IPS-NIHi7 (cell line): Measurements from ENCODE around the gene MCL1.

Experiments
- DNase-seq: peaks from one replicate; pipeline ENCODE4 v3.0.0; 2012; ENCODE audit warnings: mixed read lengths; ENCODE audit errors: extremely low spot score

The MCL1 gene

DNA sequence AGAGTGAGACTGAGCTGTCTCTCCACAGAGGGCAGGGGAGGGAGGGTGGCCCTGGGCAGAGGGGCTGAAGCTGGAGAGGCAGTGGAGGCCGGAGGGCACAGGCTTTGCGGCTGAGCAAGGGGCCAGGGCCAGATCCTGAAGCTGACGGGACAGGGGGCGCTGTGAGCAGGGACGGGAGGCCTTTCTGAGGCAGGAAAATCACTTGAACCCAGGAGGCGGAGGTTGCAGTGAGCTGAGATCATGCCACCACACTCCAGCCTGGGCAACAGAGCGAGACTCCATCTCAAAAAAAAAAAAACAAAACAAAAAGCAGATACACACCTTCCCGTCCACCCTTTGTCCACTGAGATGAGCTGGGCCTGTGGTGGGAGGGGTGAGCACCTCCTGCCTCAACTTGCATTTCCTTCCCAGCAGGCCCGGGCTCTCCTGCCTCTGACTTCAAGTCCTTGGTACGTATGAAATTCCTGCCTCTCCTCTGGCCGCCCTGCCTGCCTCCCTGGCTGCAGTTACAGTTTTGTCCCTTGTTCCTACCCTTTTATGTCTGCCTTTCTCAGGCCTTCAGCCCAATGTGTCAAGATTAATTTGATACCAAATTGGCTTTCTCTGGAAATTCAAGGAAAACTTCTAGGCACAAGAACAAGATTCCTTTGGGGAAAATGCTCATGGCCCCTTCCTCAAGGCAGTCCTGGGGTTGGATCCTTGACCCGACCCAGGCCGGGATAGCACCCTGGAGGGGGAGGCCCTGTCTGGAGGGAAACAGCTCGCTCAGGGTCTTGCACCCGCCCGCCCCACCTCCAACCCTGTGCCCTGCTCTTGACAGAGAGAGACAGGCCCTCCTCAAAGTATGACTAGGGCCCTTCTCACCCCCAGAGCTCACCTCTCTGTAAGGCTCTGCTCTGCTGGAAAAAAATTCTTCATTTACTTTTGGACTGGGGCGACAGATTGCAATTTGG lies 41.4 kb downstream of the MCL1 start:
- peak; percentile 65 for DNase-seq

- DNase-seq = no peak
Measured at GRCh38 chr1:150536836-150537731, 42.3 kb downstream of the MCL1 start.

DNA sequence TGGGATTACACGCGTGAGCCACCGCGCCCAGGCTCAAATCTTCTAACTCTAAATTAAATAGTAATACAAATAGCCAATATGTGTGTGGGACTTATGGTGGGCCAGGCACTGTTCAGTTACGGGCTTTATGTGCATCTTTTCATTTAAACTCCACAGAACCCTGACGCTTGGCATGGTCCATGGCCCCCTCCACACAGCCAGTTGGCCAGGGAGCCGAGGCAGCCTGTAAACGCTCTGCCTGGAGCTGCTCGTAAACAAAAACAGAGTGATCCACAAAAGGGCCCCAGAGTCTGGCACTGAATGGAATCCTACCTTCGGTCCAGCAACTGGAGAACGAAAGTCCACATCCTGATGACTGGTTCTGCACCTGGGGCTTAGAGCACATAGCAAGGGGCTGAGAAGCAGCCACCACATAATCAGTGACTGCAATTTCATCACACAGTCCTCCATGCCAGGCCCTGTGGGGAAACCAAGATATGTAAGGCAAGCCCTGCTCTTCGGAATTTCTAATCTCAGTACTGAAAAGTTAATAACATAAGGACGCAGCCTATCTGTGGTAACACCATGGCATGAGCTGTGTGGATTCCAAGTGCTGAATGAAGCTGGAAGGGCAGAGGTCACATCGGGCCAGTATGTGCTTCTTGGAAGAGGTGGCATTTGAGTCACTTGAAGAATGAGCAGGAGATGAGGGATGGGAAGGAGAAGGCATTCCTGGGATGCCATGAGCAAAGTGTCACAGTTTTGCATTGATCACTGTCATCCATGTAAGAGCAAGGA lies 43.7 kb downstream of the MCL1 start:
- no peak for DNase-seq

- DNase-seq = no peak
Measured at GRCh38 chr1:150534002-150534401, 45.4 kb downstream of the MCL1 start.

DNA sequence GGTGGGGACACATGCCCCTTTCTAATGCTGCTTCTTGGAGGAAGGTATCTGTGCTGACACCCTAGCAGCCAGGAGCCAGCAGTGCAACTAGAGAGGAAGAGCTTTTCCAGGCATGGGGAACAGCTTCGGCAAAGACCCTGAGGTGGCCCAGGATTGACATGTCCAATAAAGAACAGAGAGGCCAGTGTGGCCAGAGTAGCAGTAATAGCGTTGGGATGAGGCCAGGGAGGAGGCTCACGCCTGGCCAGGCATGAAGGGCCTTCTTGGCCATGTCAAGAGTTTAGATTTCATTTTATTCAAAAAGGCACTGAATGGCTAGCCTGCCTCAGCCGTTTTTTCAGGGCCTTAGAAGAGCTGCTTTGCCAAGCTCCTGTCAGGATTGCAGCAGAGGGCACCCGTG lies 46.5 kb downstream of the MCL1 start:
- DNase-seq = no peak

DNA sequence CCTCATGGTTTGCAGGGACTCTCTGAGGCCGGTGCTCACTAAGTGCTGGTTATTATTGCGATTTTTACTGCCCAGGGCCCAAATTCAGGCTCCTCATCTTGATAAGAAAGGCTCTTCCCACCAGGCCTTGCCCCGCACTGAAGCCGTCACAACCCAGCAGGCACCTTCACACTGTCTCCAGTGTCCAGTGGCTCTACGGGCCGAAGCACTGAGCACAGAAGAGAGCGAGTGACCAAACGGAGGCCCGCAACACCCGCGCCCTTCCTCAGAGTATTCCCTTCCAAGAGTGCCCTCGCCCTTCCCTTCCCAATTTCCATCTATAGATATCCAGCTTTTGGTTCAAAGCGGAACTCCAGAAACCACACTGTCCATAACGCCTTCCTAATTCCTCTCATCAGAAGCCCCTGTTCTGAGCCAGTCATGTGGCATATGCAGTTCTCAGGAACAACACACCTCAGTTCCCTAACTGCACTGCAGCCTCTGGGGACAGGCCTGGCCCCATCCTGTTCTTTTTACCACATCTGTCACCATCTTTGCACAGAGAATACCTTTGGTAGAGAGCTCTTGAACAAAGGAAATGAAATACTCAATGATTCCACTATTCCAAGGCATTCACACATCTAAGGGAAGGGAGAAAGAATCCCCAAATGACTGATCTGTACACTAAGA lies 48.8 kb downstream of the MCL1 start:
- DNase-seq = no peak

GRCh38 chr1:150529017-150529416 lies 50.4 kb downstream of the MCL1 start:
- DNase-seq = no peak

DNA sequence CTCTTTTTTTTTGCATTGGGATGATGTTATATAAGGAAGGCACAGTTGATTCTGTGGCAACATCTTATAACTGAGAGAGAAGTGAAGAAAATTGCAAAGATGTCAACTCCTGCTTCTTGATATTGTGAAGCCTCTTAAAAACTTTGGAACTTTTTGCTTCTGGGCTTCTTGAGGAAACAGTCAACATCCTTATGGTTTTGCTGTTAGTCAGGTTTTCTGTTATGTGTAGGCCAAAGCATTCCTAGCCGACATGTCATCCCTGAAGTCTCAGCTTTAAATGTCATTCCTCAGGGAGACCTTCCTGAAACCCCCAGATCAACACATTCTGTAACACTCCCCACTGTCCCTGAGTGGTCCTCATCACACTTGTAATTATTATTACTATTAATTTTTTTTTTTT lies 51.2 kb downstream of the MCL1 start:
- DNase-seq = no peak

DNA sequence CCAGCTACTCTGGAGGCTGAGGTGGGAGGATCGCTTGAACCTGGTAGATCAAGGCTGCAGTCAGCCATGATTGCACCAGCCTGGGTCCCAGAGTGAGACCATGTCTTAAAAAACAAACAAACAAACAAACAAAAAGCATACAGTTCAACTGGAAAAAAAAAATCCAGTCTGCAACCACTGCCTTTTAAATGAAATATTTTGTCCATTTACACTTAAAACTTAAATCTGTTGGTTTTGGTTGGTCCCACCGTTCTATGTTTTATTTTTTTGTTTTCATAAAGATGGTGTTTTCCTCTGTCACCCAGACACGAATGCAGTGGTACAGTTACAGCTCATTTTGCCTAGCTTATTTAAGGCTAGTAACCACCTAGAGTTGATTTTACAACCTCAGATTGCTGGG lies 54.1 kb downstream of the MCL1 start:
- DNase-seq = no peak
